WTC11 (cell line): Measurements from ENCODE around the gene FSHR. TPM values are rescaled to one million over a fixed set of nuclear protein-coding genes. Genes with fewer than 3 reads are reported as not detected.

Experiments
- ATAC-seq: fragments of 200-7000 bp; cut with Tn5 transposase; 2 replicates; pipeline ENCODE4 v1.10.0; 2021; ENCODE audit warnings: mild to moderate bottlenecking, moderate library complexity
- CTCF ChIA-PET: fragments of 300-600 bp; sonication (Branson Sonifier 250); formaldehyde crosslinking; loops from one replicate; lab custom pipeline; 2021; ENCODE audit warnings: antibody characterized with exemption; lab: Charles Lee
- POLR2A ChIA-PET: fragments of 350-600 bp; sonication (Branson Sonifier 250); formaldehyde crosslinking; loops from one replicate; lab custom pipeline; 2021; ENCODE audit warnings: antibody characterized with exemption; lab: Charles Lee
- DNase-seq: peaks from one replicate; pipeline ENCODE4 v3.0.0; 2021; ENCODE audit warnings: low spot score
- H3K27ac Mint-ChIP-seq: 2 replicates; pipeline ENCODE4 v1.8.0; 2021; ENCODE audit warnings: mixed read lengths
- H3K27me3 Mint-ChIP-seq: 2 replicates; pipeline ENCODE4 v1.8.0; 2021; ENCODE audit warnings: low read depth, mild to moderate bottlenecking, moderate library complexity, mixed read lengths
- H3K36me3 Mint-ChIP-seq: 2 replicates; pipeline ENCODE4 v1.8.0; 2021; ENCODE audit warnings: mixed read lengths
- H3K4me1 Mint-ChIP-seq: 2 replicates; pipeline ENCODE4 v1.8.0; 2022; ENCODE audit warnings: mixed read lengths
- H3K4me3 Mint-ChIP-seq: 2 replicates; pipeline ENCODE4 v1.8.0; 2021; ENCODE audit warnings: mild to moderate bottlenecking, moderate library complexity, mixed read lengths
- H3K9me3 Mint-ChIP-seq: 2 replicates; pipeline ENCODE4 v1.8.0; 2021; ENCODE audit warnings: mixed read lengths
- ARID4B ChIP-seq: sonication (generic); formaldehyde crosslinking; IDR thresholded peaks from 2 replicates; pipeline ENCODE4 v1.8.0; 2023; ENCODE audit warnings: missing genetic modification reagents, mild to moderate bottlenecking, borderline replicate concordance
- ATF2 ChIP-seq: sonication (generic); formaldehyde crosslinking; IDR thresholded peaks from 2 replicates; pipeline ENCODE4 v1.8.1; 2022; ENCODE audit warnings: low read depth, missing genetic modification reagents, borderline replicate concordance
- E2F5 ChIP-seq: sonication (generic); formaldehyde crosslinking; IDR thresholded peaks from 2 replicates; pipeline ENCODE4 v1.8.1; 2022; ENCODE audit warnings: mild to moderate bottlenecking, moderate library complexity, missing genetic modification reagents
- EMX1 ChIP-seq: fragments of 250-450 bp; sonication (Bioruptor Pico); IDR thresholded peaks from 2 replicates; pipeline ENCODE4 v1.8.0; 2021; ENCODE audit warnings: mild to moderate bottlenecking
- FOXJ3 ChIP-seq: sonication (generic); formaldehyde crosslinking; IDR thresholded peaks from 2 replicates; pipeline ENCODE4 v1.9.0; 2021; ENCODE audit warnings: missing genetic modification reagents, mild to moderate bottlenecking, borderline replicate concordance
- HMGA2 ChIP-seq: fragments of 250-450 bp; sonication (Bioruptor Pico); IDR thresholded peaks from 2 replicates; pipeline ENCODE4 v1.4.0; 2021; ENCODE audit warnings: mild to moderate bottlenecking, moderate library complexity
- IRF2 ChIP-seq: sonication (generic); formaldehyde crosslinking; IDR thresholded peaks from 2 replicates; pipeline ENCODE4 v1.8.0; 2022; ENCODE audit warnings: low read depth, missing genetic modification reagents, borderline replicate concordance
- PRDM15 ChIP-seq: sonication (generic); formaldehyde crosslinking; IDR thresholded peaks from 2 replicates; pipeline ENCODE4 v1.8.0; 2022; ENCODE audit warnings: missing genetic modification reagents
- USF2 ChIP-seq: sonication (generic); formaldehyde crosslinking; IDR thresholded peaks from 2 replicates; pipeline ENCODE4 v1.8.1; 2023; ENCODE audit warnings: mild to moderate bottlenecking, missing genetic modification reagents, moderate library complexity
- ZBTB43 ChIP-seq: sonication (generic); formaldehyde crosslinking; IDR thresholded peaks from 2 replicates; pipeline ENCODE4 v1.8.1; 2023; ENCODE audit warnings: mild to moderate bottlenecking, missing genetic modification reagents
- ZSCAN18 ChIP-seq: fragments of 250-450 bp; sonication (Bioruptor Pico); IDR thresholded peaks from 2 replicates; pipeline ENCODE4 v2.1.2; 2022; ENCODE audit warnings: mild to moderate bottlenecking, moderate library complexity
- total RNA-seq: library from RNA; stranded (reverse); gene quantifications from 3 replicates; pipeline ENCODE4 v1.2.3, GENCODE V29; 2021

Gene FSHR
- total RNA-seq, 1 experiment from 2014 or later = not detected

GRCh38 chr2:48993576-48993975 lies 160.7 kb downstream of the FSHR start (continued):
- no peak for TF ChIP-seq PRDM15 (CRISPR knock-in tag)

GRCh38 chr2:48991415-48992131 lies 162.7 kb downstream of the FSHR start:
- H3K36me3 Mint-ChIP-seq = no peaks in the 10 kb centered on the region
- DNase-seq (no peak), ATAC-seq (no peak)
- no peak overlapping the region for H3K4me3 Mint-ChIP-seq
- H3K27ac Mint-ChIP-seq = no peak overlapping the region
- H3K9me3 Mint-ChIP-seq = no peaks in the 10 kb centered on the region
- no peak for TF ChIP-seq IRF2 (CRISPR knock-in tag)
- no peak for TF ChIP-seq E2F5 (CRISPR knock-in tag)
- no peak for TF ChIP-seq ZSCAN18 (CRISPR knock-in tag)
- TF ChIP-seq ARID4B = no peak
- no peak for TF ChIP-seq HMGA2 (CRISPR knock-in tag)
- TF ChIP-seq USF2 (CRISPR knock-in tag) = no peak
- no peak for TF ChIP-seq EMX1 (CRISPR knock-in tag)
- no peak for TF ChIP-seq FOXJ3 (CRISPR knock-in tag)
- no peak for TF ChIP-seq ZBTB43 (CRISPR knock-in tag)
- TF ChIP-seq ATF2 (CRISPR knock-in tag) = no peak
- H3K27me3 Mint-ChIP-seq = no peaks in the 10 kb centered on the region
- no peaks in the 10 kb centered on the region; the same call in 1 of the 2 replicates for H3K4me1 Mint-ChIP-seq
- POLR2A ChIA-PET = no interaction called here
- CTCF ChIA-PET = no interaction called here
